ENCODE measurements around the gene NAA80.

DNA sequence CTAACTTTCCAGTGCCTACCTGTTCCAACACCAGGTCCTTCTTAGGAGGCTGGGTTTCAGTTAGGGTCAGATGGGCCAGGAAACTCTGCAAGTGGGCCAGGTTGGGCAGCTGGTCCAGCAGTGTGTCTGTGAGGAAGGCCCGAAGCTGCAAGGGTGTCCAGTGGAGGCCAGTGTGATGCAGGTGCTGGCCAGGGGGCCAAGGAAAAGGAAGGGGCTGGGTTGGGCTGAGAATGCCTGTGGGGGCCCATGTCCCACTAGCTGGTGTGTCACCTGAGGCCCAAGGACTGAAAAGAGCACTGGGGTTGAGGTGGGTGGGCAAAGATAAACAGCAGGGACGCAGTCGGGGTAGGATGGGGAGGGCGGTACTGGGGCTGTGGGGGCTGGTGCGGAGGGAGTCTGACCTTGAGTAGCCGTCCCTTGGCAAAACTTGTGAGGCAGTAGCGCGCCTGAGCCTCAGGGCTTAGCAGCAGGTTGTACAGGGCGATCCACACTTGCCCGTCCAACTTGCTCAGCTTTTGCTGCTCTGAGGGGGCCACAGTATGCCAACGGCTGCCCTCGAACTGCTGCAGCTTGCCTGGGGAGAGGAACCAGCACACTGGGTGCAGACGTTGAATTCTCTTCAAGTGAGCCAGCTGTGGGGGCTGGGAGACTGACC, 42.9 kb upstream of the NAA80 start:
- TF ChIP-seq, protein P1, sequence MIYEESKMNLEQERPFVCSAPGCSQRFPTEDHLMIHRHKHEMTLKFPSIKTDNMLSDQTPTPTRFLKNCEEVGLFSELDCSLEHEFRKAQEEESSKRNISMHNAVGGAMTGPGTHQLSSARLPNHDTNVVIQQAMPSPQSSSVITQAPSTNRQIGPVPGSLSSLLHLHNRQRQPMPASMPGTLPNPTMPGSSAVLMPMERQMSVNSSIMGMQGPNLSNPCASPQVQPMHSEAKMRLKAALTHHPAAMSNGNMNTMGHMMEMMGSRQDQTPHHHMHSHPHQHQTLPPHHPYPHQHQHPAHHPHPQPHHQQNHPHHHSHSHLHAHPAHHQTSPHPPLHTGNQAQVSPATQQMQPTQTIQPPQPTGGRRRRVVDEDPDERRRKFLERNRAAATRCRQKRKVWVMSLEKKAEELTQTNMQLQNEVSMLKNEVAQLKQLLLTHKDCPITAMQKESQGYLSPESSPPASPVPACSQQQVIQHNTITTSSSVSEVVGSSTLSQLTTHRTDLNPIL (CRISPR knock-in tag; IDR thresholded peaks at IDR 0.05; ENCODE audit: low read depth) = no peak
- no peak for TF ChIP-seq ZFP3 (CRISPR knock-in tag; IDR thresholded peaks at IDR 0.05)
- no peak for TF ChIP-seq OSR1 (CRISPR knock-in tag; IDR thresholded peaks at IDR 0.05)
- TF ChIP-seq ZNF70 (CRISPR knock-in tag; IDR thresholded peaks at IDR 0.05) = no peak
- no peak for TF ChIP-seq ESRRG (CRISPR knock-in tag; IDR thresholded peaks at IDR 0.05)
- TF ChIP-seq, protein P2, sequence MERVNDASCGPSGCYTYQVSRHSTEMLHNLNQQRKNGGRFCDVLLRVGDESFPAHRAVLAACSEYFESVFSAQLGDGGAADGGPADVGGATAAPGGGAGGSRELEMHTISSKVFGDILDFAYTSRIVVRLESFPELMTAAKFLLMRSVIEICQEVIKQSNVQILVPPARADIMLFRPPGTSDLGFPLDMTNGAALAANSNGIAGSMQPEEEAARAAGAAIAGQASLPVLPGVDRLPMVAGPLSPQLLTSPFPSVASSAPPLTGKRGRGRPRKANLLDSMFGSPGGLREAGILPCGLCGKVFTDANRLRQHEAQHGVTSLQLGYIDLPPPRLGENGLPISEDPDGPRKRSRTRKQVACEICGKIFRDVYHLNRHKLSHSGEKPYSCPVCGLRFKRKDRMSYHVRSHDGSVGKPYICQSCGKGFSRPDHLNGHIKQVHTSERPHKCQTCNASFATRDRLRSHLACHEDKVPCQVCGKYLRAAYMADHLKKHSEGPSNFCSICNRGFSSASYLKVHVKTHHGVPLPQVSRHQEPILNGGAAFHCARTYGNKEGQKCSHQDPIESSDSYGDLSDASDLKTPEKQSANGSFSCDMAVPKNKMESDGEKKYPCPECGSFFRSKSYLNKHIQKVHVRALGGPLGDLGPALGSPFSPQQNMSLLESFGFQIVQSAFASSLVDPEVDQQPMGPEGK (CRISPR knock-in tag; IDR thresholded peaks at IDR 0.05; ENCODE audit: borderline replicate concordance) = no peak
- no peak for TF ChIP-seq GLIS3 (CRISPR knock-in tag; IDR thresholded peaks at IDR 0.05)
- TF ChIP-seq RARB (CRISPR knock-in tag; IDR thresholded peaks at IDR 0.05) = no peak
- TF ChIP-seq ZC3H10 (CRISPR knock-in tag; IDR thresholded peaks at IDR 0.05) = no peak
- TF ChIP-seq ZNF565 (CRISPR knock-in tag; conservative IDR thresholded peaks at IDR 0.05; ENCODE audit: low read depth) = no peak

Measured in SK-N-SH treated with all-trans-retinoic acid at 6 μM for 48 hours (cell line).